Activated T-cell treated with anti-CD3 and anti-CD28 coated beads, Interleukin-2, amount 50 U/mL, for 48 hours (primary cell): ENCODE results near the gene ISG20L2.

Experiments
- DNase-seq, 2 experiments: peaks; one replicate each; pipeline ENCODE4 v3.0.0-alpha.2; 2020

Gene ISG20L2

GRCh38 chr1:156752843-156753482 is 24.4 kb upstream of the ISG20L2 start:
- no peak for DNase-seq

DNA sequence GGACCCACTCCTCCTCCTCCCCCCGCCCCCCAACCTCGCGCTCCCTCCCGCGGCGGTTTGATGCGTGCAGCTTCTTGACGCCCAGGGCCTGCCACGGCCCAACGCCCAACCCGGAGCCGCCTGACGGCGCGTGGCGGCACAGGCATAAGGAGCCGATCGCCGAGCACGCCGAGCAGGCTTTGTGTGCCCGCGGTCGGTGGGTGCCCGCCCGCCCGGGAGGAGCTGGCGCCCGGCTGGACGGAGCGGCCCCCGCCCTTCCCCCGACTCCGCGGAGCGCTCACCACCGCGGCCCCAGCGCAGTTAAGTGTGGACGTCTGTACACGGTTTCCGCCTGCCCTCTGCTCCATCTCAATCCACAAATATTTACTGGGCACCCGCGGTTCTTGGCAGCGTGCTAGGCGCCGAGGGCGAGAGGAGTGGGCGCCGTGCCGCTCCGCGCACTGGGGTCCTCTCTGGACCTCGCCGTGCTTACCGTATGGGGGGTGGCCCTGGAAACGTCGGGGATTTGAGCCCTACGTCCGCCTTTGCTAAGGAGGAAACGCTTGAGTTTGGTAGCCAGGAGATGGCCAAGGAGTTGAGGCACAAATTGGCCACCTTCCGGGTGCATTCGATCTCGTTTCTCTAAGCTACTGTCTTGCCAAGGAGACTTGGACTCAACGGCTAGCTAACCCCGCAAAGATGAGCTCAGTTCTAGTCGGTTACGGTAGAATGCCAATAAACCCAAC is 23.4 kb upstream of the ISG20L2 start:
- peak; percentile 98 for DNase-seq

DNA sequence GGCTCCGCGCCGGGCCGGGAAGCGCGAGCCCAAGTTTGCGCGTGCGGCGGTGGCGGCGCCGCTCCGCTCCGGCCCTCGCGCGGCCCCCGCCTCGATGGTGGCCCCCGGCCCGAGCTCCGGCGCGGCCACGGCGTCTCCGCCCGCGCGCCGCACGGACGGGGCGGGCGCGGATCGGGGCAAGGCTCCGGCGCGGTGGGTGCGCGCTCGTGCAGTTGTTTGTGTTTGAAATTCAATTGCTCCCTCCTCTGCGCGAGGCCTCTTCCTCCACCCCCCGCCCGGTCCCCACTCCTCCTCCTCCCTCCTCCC is 22.8 kb upstream of the ISG20L2 start, which contains the start of gene HDGF:
TSS of gene HDGF (minus strand) at position 225 of the 306 bp plus-strand sequence. CDS start 246 bp downstream, outside the sequence.
- DNase-seq: no peak

GRCh38 chr1:156750711-156751450 is 22.3 kb upstream of the ISG20L2 start:
- peak; percentile 61 to 69 for DNase-seq

DNA sequence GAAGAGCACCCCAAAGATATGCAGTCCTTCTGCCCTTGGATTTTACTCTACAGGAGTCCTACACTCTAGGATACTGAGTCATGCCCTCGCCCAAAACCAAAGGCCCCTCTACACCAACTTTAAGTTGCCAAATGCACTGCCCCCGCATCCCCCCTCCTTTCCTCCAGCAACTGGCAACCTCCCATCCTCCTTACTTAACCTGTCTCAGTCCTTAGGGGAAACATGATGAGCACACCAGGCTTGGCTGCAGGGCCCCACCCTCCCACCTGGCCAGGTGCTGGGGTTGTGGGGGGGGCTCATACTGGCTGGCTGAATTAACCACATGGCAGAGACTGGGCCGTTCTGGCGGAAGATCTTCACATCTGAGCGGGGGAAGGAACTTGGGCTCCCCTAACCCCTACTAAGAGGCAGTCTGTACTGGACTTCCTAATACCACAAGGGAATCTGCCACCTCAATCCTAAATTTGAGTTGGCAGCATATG is 21.7 kb upstream of the ISG20L2 start:
- peak; percentile 74 for DNase-seq

DNA sequence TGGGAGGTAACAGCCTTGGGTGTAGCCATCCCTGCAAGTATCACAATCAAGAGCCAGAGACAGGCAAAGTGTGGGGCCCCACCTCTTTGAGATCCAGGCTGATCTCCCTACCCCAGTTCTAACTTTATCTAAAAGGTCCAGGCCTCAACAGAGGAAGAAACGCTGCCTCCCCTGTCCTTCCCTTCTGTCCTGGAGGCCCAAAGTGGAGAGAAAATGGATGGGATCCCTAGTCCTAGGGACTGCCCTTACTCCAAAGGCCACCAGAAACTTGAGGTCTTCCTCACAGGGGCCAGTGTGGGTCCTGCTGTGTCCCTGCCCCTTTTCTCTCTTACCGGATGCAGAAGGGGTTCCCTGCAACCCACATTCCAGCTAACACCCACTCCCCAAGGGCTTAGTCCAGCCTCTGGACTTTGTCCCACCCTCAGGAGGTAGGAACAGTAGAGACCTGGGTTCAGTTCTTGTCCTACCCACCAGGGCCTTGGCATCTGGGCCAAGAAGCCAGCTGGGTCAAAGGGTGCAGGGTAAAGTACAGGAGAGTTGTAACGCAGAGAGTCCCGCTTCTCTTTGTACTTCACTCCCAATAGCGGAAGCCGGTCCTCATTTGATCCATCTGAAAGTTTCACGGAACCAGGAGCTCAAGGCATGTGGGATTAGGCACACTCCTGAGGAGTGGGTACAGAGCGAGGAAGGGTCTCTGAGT is 21.0 kb upstream of the ISG20L2 start:
- DNase-seq: peak in 1 of 2 experiments; percentile 33

- peak; percentile 39 to 40 for DNase-seq
Observed at GRCh38 chr1:156748670-156749418, 20.3 kb upstream of the ISG20L2 start.

- DNase-seq: peak in 1 of 2 experiments; percentile 29
Observed at GRCh38 chr1:156747742-156748669, 19.4 kb upstream of the ISG20L2 start.

- DNase-seq: peak; percentile 67 to 74
Observed at GRCh38 chr1:156746728-156747631, 18.4 kb upstream of the ISG20L2 start.

GRCh38 chr1:156746406-156746727 is 17.8 kb upstream of the ISG20L2 start:
- no peak for DNase-seq

- DNase-seq: no peak
Observed at GRCh38 chr1:156745881-156746280, 17.3 kb upstream of the ISG20L2 start.

GRCh38 chr1:156744786-156745419 is 16.3 kb upstream of the ISG20L2 start:
- DNase-seq: no peak

- no peak for DNase-seq
Observed at GRCh38 chr1:156744344-156744743, 15.8 kb upstream of the ISG20L2 start.

DNA sequence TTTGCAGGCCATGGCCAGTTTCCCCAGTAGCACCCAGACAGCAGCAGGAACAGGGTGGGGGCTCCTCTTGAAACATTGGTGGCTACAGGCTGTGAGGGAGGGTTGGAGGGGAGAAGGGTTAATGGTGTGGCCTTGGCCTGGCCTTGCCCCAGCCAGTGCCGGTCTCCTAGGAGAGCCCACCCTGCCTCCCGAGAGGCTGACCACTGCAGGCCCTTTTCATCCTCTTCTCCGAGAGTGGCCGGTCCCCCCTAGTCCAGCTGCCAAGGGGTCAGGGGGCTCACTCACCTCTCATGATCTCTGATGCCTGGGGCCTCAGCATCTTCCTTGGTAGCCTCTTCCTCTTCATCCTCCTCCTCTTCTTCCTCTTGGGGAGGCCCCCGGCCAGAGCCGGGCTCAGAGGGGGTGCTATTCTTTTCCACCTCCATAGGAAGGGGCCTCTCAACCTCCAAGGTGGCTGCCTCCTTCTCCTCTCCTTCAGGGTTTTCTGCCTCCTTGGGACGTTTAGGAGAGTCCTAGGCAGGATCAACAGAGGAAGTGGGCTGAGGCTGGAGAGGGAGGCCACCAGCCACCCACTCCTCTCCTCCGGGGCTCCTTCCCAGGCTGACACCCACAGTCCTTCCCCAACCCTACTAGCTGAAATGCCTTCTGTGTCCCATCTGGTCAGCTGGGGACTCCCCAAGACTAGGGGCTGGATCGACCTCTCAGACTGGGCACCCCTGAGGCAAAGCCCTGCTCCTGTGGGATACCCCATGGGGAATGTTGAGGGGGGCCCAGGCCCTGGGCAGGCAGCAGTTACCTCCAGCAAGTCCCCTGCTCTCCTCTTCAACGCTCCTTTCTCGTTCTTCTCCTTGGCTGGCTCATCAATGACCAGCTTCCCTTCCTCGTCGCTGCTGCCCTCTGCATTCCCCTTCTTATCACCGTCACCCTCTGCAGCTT is 15.1 kb upstream of the ISG20L2 start:
- DNase-seq: no peak

- DNase-seq: no peak
Observed at GRCh38 chr1:156742801-156743200, 14.2 kb upstream of the ISG20L2 start.

- DNase-seq: peak in 1 of 2 experiments; percentile 37
Observed at GRCh38 chr1:156742017-156742416, 13.5 kb upstream of the ISG20L2 start.

- DNase-seq: no peak
Observed at GRCh38 chr1:156741481-156741983, 13.0 kb upstream of the ISG20L2 start.
